CMK (cell line): ENCODE data around the gene FBLL1.
"Not testable (repeated sequence)": the region's sequence is repeated elsewhere in the genome, so short reads cannot be mapped to it uniquely, and the experiment has no call there.

Experiments used
- DNase-seq: peaks from one replicate; pipeline ENCODE4 v3.0.0-alpha.2; 2010; ENCODE audit warnings: low read depth

Gene FBLL1

DNA sequence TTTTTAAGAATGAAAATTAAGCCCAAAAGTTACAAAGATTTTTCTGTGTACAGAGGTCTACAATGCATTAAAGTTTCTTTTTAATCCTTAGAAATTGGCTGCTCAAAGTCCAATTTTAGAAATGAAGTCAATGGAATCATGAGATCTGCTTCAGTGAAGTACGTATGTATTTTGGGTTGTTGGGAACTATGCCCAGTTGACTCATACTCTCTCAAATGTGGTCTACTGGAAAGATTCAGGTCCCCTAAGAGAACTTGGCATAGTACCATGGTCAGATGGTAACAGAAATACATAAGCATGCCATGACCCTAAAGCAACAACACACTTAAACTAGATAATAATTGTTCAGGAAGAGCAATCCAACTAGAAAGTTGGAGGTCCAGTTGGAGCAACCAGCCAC, 23.0 kb downstream of the FBLL1 start:
- DNase-seq, result no peak

DNA sequence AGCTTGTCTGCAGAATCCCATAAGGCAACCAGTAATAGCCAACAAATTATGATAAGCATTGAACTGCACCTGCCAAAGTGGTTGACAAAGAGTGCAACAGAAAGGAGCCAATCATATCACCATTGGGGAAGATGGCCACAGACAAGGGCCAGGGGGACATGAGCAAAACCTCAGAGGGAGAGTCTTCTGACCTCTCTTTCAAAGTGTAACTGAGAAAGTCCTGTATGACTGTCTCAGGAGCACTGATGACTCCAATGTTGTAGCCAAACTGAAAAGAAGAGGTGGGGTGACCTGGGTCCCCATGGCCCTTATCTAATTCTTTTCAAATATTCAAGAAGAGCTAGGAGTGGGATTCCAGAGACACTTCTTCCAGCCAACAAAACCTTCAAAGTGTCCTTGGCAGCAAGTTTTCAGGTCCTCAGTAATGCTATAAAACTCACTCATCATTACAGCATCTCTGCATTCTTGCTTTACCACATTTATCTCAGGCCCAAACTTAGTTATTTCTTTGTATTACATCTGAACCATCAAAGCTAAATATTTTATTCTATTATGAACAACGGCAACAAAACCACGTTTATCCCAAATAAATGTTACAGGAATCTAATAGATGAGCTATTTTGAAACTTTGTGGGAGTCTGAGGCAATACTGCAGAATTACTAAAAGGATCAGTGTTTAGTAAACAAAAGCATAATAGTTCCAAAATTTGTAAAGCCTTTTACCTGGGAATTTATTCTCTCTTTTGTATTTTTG, 24.4 kb downstream of the FBLL1 start:
- no peak for DNase-seq

DNA sequence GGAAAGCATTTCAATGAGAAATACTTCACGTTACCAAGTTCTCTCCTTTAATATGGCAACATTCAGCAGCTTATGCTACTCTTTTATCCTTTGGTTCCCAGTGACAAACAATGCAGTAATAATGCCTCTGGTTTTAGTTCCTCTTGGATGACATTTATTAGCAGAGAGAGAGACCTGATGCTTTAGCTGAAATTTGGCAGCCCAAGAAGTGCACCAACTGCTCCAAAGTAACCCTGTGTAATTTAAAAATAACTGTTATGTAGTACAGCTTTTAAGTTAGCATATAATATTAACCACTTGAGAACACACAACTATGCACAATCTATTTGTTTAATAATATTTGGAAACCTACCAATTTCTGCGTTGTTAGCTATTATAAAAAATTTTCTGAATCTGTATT, 28.3 kb downstream of the FBLL1 start:
- no peak for DNase-seq

DNA sequence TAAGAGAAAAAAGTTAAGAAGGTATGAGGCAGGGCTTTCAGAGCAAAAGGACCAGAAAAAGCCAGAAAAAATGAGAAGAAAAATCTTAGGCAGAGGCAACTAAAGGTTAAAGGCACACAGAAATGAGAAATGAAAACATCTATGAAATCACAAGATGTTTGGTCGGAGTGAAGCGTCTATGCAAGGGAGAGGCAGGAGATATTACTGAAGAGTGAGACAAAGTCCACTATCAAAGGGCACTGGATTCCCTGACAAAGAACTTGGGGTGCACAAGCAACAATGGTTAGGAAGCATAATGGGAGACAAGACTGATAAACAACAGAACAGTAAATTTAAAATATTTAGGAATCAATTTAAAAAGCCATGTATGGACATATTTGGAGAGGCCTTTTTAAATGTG, 33.2 kb downstream of the FBLL1 start:
- no peak for DNase-seq

DNA sequence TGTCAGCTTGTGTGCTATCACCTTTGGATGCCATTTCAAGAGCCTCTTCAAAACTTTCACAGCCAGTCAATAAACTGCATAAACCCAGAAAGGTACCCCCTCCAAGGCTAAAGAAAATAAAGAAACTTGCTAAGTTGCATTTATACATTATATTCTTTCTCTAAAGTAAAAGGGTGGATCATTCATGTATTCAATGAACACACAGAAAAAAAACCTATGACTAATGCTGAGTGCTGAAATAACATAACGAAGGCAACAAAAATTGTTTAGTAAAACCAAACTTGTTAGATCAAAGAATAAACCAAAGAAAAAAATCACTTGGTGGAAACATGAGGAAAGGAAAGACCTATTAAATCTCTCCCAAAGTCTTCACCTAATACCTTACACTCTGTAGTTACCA, 34.9 kb downstream of the FBLL1 start:
- DNase-seq, result no peak

DNA sequence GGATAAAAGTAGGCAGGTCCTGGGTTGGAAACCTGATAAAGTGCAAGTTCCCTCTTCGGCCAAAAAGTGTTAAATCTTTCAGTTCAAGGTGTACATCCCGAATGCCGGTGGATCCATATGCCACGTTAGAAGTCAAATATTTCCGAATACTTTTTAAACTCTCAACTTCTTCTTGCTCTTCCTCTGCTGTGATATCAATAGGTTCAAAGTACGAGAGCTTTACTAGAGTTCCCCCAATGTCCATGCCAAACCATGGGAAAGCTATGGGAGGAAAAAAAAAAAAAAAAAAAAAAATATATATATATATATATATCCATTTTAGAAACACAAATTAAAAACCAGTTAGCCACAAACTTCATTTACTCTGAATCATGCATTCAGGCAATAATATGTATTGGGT, 39.6 kb downstream of the FBLL1 start:
- no peak for DNase-seq

DNA sequence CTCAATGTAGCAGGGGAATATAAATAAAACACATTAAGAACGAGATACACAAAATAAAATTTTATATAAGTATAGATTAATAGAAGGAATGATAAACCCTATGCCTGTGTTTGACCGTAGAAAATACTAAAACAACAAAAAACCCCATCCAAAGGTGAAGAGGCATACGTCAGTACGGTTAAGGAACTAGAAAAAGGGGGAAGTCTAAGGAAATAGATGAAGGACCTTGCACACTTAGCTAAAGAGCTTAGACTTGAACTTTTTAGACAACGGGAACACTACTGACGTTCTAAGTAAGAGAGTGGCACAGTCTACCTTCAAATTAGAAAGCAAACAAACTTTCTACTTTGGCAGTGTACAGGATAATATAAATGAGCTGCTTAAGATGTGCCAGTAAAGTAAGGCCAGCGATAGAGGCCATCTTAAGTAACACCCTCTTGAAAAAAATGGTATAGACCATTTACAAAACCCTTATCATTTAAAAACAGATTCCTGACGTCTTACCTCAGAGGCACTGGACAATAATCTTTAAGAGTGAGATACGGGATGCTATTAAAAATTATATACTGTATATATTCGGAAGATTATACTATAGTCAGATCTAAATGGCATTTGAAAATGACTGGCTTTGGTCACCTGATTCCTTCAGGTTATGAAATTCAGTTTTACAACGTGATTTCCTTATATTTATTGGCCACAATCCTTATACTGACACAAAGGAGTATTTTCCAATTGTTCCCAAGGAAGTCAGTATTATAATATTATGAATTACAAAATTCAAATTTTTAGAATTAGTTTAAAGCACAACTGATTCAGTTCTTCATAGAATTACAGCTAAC, 41.6 kb downstream of the FBLL1 start:
- peak; percentile 47 for DNase-seq

DNA sequence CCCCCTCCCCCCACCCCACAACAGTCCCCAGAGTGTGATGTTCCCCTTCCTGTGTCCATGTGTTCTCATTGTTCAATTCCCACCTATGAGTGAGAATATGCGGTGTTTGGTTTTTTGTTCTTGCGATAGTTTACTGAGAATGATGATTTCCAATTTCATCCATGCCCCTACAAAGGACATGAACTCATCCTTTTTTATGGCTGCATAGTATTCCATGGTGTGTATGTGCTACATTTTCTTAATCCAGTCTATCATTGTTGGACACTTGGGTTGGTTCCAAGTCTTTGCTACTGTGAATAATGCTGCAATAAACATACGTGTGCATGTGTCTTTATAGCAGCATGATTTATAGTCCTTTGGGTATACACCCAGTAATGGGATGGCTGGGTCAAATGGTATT, 44.6 kb downstream of the FBLL1 start:
- DNase-seq, result not testable (repeated sequence)

DNA sequence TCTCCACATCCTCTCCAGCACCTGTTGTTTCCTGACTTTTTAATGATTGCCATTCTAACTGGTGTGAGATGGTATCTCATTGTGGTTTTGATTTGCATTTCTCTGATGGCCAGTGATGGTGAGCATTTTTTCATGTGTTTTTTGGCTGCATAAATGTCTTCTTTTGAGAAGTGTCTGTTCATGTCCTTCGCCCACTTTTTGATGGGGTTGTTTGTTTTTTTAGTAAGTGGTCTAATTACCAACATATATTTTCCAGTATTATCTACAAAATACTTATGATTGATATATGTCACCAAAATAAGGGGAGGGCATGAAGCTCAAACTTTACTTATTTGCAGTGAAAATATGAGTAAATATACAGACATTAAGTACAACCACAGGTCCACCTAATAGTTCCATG, 45.1 kb downstream of the FBLL1 start:
- DNase-seq, result not testable (repeated sequence)

DNA sequence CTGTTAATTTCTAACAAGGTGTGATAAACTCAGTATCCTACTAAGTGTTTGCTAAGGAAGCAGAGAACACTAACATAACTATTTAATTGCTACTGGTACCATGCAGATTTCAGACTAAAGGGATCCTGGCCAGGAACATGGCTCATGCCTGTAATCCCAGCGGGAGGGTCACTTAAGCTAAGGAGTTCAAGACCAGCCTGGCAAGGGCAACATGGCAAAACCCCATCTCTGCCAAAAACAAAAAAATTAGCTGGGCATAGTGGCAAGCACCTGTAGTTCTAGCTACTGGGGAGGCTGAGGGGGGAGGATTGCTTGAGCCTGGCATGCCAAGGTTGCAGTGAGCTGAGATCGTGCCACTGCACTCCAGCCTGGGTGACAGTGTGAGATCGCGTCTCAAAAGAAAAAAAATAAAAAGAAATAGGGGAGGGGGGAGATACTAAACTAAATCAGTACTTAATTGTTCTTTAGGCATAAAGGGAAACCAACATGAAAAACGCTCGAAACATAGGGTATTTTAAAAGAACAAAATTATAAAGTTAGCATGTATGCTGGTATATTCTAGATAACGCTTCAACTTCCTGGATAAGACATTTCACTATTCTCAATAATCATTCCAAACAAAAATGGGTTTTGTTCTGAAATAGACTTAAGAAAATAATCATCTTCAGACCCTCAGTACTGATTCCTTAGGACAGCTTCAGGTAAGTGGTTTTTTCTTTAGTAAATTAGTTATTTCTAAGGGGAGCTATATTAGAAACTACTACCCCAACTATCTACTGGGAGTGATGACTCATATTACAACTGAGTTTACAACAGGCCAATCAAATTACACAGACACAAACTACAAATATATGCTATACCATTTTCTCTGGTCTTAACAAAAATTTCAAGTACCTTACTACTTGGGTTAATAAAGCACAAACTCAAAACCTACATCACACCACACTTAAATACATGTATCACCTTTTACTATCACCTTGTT, 46.6 kb downstream of the FBLL1 start:
- no peak for DNase-seq

DNA sequence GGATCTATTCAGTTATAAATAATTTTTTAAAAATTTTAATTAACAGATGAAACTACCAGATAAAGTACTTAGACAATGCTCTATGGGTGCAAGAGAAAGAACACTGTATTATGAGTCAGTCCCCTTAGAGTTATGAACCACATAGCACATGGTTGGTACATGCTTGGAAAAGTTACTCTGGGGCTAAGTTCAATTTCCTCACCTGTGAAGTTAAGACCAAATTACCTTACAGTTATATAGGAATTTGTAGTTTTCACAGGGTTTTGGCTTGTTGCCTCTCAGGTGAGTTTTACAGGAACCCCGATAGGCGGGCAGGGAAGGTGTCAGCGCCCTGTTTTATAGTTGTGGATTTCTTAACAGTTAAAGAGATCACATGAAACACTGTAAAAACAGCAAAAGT, 48.9 kb downstream of the FBLL1 start:
- no peak for DNase-seq

DNA sequence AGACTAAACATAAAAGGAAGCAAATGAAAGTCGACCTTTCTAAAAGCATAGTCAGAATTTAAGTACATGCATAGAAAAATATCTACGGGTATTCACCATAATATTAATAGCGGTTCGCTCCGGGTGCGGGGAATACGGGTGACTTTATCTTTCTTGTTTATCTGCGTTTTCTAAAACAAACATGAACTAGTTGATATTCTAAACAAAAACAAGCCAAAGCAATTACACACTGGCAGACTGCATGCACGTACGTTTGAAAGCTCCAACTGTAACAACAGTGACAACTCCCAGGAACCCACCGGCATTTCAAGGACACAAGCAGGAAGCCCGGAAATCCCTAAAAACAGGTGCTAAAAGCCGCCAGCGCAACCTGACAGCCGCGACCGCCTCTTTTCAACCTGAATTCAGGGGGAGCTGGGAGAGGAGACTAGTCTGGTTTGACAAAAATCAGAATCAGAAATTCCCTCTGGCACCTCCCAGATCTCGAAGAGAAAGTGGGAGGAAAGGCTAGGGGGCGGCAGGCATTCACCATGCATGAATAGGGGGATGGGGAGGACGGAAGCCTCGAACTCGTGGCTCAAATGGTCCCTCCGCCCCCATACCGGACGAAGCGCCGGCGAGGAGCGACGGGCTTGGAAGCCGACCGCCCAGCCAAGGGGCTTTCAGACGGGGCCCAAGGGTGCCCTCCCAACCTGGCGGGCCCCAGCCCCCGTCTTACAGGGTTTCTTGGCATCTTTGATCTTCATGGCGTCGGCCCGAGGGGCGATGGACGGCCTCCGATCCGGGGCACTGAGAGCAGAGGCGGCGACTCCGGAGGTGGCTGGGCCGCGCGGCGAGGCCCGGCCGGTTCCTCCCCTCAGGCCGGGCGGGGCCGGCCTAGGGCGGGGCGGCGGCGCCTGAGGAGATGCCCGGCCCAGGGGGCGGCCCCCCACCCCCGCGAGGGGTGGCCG, 49.7 kb downstream of the FBLL1 start, which contains the start of gene PANK3:
TSS of gene PANK3 (minus strand) at position 831 of the 950 bp plus-strand sequence. CDS start at position 746, 85 bp downstream.
- peak; percentile 42 for DNase-seq

DNA sequence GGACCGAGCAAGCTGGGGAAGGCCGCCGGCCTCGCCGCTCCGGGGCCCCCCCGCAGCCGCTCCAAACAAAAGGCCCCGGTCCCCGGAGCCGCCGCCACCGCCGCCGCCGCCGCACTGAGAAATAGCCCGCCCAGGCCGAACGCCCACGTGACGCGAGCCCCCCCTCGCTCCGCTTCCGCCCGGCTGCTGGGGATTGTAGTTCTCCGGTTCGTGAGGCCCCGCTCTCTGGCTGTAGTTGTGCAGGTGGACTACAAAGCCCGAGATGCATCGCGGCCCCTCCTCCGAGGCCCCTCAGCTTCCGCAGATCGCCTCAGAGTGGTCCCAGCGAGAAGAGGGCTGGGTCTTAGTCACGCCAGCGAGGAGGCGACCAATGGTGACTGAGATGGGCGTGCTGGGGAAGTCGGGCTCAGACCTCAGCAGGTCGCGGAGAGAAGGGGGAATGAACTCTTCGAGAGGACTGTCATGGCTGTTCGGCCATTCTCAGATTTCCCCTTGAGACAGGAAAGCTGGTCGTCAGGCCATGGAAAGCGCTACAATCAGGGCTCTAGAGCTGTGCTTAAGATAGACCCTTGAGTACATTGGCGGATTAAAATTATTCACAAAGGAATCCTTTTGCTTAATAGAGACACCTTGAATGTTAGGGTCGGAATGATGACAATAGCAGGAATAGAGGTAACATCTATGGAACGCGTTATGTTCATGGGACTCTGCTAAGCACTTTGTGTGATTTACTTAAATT, 50.6 kb downstream of the FBLL1 start:
- peak; percentile 88 for DNase-seq

DNA sequence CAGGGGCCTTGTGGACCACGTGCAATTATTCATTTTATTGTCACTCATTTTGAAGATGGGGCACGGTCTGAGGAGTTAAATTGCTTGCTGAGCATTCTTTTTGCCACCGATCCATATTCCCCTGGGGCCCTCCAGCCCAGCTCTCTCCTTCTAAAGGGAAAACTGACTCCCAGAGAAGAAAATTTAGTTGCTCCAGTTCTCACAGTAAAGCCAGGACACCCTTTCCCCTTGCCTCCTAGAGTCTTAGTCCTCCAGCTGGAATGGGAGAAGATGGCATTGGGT, 51.1 kb downstream of the FBLL1 start:
- DNase-seq, result no peak
